ENCODE results near the gene TMEM106C. TPM values are rescaled to one million over a fixed set of nuclear protein-coding genes. Genes with fewer than 3 reads are reported as not detected.

The TMEM106C gene
- total RNA-seq, 1 donor from 2014 or later: 30.0 TPM

DNA sequence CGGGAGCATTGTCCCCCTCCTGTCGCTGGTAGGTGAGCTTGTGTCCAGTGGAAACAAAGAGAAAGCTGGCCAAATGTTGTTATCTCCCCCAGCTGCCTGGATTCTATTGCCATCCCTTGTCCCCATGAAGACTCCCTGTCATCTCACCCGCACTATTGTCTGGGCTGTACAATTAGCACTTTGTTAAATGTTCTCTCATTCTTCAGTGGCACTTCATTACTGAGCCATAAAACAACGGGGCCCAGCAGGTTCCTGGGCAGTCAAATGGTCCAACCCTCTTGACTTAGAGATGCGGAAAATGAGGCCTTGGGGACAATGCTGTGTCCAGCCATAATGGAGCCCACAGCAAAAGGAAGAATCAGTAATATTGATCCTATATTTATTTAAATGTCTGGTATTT lies 54.1 kb downstream of the TMEM106C start:
- Mint-ChIP-seq H3K4me1 (ENCODE audit: low read depth, unreplicated experiment) (no peaks in the 10 kb centered on the region), H3K4me3 (ENCODE audit: unreplicated experiment) (no peak overlapping the region), H3K9me3 (ENCODE audit: unreplicated experiment) (no peaks in the 10 kb centered on the region), H3K36me3 (ENCODE audit: low read depth, unreplicated experiment) (no peaks in the 10 kb centered on the region), H3K27me3 (ENCODE audit: low read depth, unreplicated experiment) (peaks cover 40% of the 10 kb centered on the region), H3K27ac (ENCODE audit: unreplicated experiment) (no peak overlapping the region)
- Histone ChIP-seq H3K4me1 (ENCODE audit: insufficient read depth, low read length) (no peaks in the 10 kb centered on the region), H2AFZ (ENCODE audit: low read depth, low read length) (no peak overlapping the region), H3K9ac (ENCODE audit: low read length) (no peak overlapping the region), H3K9me3 (ENCODE audit: insufficient read depth, low read depth, low read length) (no peaks in the 10 kb centered on the region), H3K79me2 (ENCODE audit: insufficient read depth, low read length) (no peaks in the 10 kb centered on the region), H3K4me3 (ENCODE audit: insufficient read depth, low read depth, low read length) (no peak overlapping the region), H3K4me2 (ENCODE audit: low read length) (no peak overlapping the region), H3K36me3 (ENCODE audit: insufficient read depth, low read length) (no peaks in the 10 kb centered on the region), H3K27me3 (ENCODE audit: insufficient read depth, low read length) (peaks cover 44% of the 10 kb centered on the region), H3K27ac (ENCODE audit: low read depth, low read length) (no peak overlapping the region), H4K20me1 (ENCODE audit: insufficient read depth, low read length) (no peaks in the 10 kb centered on the region)
- DNase-seq (ENCODE audit: low read depth) (no peak), FAIRE-seq (no peak)
- no peak for TF ChIP-seq EZH2 (IDR thresholded peaks at IDR 0.05; ENCODE audit: insufficient read depth, low read length)
- TF ChIP-seq, protein P1, sequence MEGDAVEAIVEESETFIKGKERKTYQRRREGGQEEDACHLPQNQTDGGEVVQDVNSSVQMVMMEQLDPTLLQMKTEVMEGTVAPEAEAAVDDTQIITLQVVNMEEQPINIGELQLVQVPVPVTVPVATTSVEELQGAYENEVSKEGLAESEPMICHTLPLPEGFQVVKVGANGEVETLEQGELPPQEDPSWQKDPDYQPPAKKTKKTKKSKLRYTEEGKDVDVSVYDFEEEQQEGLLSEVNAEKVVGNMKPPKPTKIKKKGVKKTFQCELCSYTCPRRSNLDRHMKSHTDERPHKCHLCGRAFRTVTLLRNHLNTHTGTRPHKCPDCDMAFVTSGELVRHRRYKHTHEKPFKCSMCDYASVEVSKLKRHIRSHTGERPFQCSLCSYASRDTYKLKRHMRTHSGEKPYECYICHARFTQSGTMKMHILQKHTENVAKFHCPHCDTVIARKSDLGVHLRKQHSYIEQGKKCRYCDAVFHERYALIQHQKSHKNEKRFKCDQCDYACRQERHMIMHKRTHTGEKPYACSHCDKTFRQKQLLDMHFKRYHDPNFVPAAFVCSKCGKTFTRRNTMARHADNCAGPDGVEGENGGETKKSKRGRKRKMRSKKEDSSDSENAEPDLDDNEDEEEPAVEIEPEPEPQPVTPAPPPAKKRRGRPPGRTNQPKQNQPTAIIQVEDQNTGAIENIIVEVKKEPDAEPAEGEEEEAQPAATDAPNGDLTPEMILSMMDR (IDR thresholded peaks at IDR 0.05; ENCODE audit: insufficient read depth, low read depth, low read length): no peak

DNA sequence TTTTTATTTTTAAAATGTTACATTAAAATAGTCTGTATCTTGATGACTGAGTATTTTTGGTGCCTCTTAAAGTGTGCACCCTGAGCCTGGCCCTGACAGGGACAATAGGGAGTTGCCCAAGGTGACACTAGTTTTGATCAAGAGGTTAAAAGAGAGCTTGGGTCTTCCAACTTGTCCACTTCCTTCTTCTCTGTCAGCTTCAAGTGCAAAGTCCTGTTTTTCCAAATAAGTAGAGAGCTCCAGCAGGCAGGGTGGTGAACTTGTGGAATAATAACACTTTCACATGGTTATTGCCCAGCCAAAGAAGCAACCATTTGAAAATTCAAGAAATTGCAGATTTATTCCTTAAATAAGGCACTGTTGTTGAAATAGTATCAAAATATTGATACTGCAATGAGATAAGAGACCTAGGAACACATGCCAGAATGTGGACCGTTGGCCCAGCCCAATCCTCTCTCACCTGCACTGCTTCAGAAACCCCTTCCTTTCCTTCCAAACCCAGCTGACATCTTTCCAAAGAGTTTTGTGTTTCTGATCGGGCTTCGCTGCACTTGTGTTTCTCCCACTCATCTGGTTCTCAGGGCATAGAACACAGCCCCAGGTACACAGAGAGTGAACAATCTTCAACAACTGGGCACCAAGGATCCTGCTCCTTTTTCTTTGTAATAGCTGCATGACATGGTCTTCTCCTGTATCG lies 54.7 kb downstream of the TMEM106C start:
- no peak overlapping the region for H3K27ac ChIP-seq (ENCODE audit: low read depth, low read length)
- no peaks in the 10 kb centered on the region for H3K9me3 ChIP-seq (ENCODE audit: insufficient read depth, low read depth, low read length)
- no peaks in the 10 kb centered on the region for H3K9me3 Mint-ChIP-seq (ENCODE audit: unreplicated experiment)
- no peaks in the 10 kb centered on the region for H3K79me2 ChIP-seq (ENCODE audit: insufficient read depth, low read length)
- peaks cover 2% of the 10 kb centered on the region for H3K4me1 Mint-ChIP-seq (ENCODE audit: low read depth, unreplicated experiment)
- H3K36me3 ChIP-seq (ENCODE audit: insufficient read depth, low read length): no peaks in the 10 kb centered on the region
- no peaks in the 10 kb centered on the region for H3K4me1 ChIP-seq (ENCODE audit: insufficient read depth, low read length)
- H3K27ac Mint-ChIP-seq (ENCODE audit: unreplicated experiment): no peak overlapping the region
- no peaks in the 10 kb centered on the region for H3K36me3 Mint-ChIP-seq (ENCODE audit: low read depth, unreplicated experiment)
- no peak overlapping the region for H3K4me3 Mint-ChIP-seq (ENCODE audit: unreplicated experiment)
- no peaks in the 10 kb centered on the region for H4K20me1 ChIP-seq (ENCODE audit: insufficient read depth, low read length)
- no peak for FAIRE-seq
- H3K4me3 ChIP-seq (ENCODE audit: insufficient read depth, low read depth, low read length): no peak overlapping the region
- no peak for DNase-seq (ENCODE audit: low read depth)
- TF ChIP-seq EZH2 (IDR thresholded peaks at IDR 0.05; ENCODE audit: insufficient read depth, low read length): no peak
- TF ChIP-seq, protein P1 (IDR thresholded peaks at IDR 0.05; ENCODE audit: insufficient read depth, low read depth, low read length): no peak
- peaks cover 39% of the 10 kb centered on the region for H3K27me3 Mint-ChIP-seq (ENCODE audit: low read depth, unreplicated experiment)
- no peak overlapping the region for H3K9ac ChIP-seq (ENCODE audit: low read length)
- no peak overlapping the region for H2AFZ ChIP-seq (ENCODE audit: low read depth, low read length)
- H3K27me3 ChIP-seq (ENCODE audit: insufficient read depth, low read length): peaks cover 47% of the 10 kb centered on the region
- no peak overlapping the region for H3K4me2 ChIP-seq (ENCODE audit: low read length)

Other genes with a start within 250 kb of the TMEM106C start
- not detected in 2 replicates for gene ENDOU, start 238.1 kb upstream of the TMEM106C start, total RNA-seq
- 5.9 and 8.4 TPM in 2 replicates for gene RAPGEF3, start 204.7 kb upstream of the TMEM106C start, total RNA-seq
- gene SLC48A1, start 190.4 kb upstream of the TMEM106C start, total RNA-seq: 17.7 and 23.8 TPM in 2 replicates
- 76.3 and 92.2 TPM in 2 replicates for gene HDAC7, start 143.7 kb upstream of the TMEM106C start, total RNA-seq
- gene VDR, start 58.6 kb upstream of the TMEM106C start, total RNA-seq: 6.1 and 6.6 TPM in 2 replicates
- gene COL2A1, start 40.9 kb downstream of the TMEM106C start, total RNA-seq: 11.2 and 20.3 TPM in 2 replicates
- 13.6 and 14.1 TPM in 2 replicates for gene SENP1, start 142.5 kb downstream of the TMEM106C start, total RNA-seq
- 69.7 and 80.3 TPM in 2 replicates for gene PFKM, start 155.8 kb downstream of the TMEM106C start, total RNA-seq
- gene ASB8, start 193.9 kb downstream of the TMEM106C start, total RNA-seq: 25.1 and 29.9 TPM in 2 replicates
- gene CCDC184, start 220.0 kb downstream of the TMEM106C start, total RNA-seq: 3.3 and 3.5 TPM in 2 replicates
- not detected in 2 replicates for gene OR10AD1, start 239.7 kb downstream of the TMEM106C start, total RNA-seq